Left kidney (tissue), 8 donors: Measurements from ENCODE around the gene SEC14L6. TPM values are rescaled to one million over a fixed set of nuclear protein-coding genes. Genes with fewer than 3 reads are reported as not detected.
"Not testable (repeated sequence)": the region's sequence is repeated elsewhere in the genome, so short reads cannot be mapped to it uniquely, and the experiment has no call there.

Experiments used
- DNase-seq: peaks from one replicate; pipeline ENCODE4 v3.0.0-alpha.2; 2013
- long read RNA-seq, 8 donors: transcript quantifications; one replicate each; lab custom pipeline, GENCODE V29; 2026
- polyA plus RNA-seq: library from polyadenylated mRNA; unstranded; fragments of 120-200 nt; gene quantifications from one replicate; pipeline ENCODE4 v1.2.1, GENCODE V29; 2013; ENCODE audit not compliant: insufficient read length

Gene SEC14L6
- 11.4 TPM for polyA plus RNA-seq
- long read RNA-seq, donor 1 = 0 reads
- long read RNA-seq, donor 2 = 0 reads
- long read RNA-seq, donor 3 = 0 reads
- long read RNA-seq, donor 4 = 0 reads
- long read RNA-seq, donor 5 = 0 reads
- long read RNA-seq, donor 6 = 0 reads
- long read RNA-seq, donor 7, partial matches to known transcripts = 5 of 6 reads
- long read RNA-seq, donor 7, other reads (novel, unspliced or antisense) = 0 of 6 reads
- long read RNA-seq, donor 8 = 0 reads

- DNase-seq = no peak
Measured at GRCh38 chr22:30546616-30547015, at the start of gene SEC14L6. TSS of gene SEC14L6 (minus strand) at chr22:30546741. CDS start at chr22:30546682, 59 bp downstream.

DNA sequence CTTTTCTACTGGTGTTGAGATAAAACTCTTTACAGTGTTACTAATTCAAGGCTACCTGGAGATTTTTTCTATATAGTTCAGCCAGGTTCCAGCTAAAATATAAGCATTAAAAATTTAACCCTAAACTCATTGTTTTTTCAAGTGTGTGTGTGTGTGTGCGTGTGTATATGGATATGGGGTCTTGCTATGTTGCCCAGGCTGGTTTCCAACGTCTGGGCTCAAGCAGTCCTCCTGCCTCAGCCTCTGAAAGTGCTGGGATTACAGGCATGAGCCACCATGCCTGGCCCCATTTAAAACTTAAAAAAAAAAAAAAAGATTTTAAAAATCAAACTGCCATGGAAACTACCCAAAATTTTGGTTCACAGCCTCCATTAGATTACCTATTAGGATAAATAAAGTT, 49.7 kb upstream of the SEC14L6 start:
- no peak for DNase-seq

DNA sequence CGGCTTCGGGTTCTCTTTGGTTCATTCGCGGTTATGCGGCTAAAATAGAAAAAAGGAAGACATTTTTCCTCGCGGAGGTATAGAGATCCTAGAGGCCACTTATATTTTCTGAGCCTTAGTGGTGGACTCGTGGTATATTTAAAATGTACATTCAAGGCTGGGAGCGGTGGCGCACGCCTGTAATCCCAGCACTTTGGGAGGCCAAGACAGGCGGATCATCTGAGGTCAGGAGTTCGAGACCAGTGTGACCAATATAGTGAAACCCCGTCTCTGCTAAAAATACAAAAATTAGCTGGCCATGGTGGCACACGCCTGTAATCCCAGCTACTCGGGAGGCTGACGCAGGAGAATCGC, 45.8 kb upstream of the SEC14L6 start:
- DNase-seq = not testable (repeated sequence)

GRCh38 chr22:30591588-30592359, 45.2 kb upstream of the SEC14L6 start, which contains the start of gene PES1:
TSS of gene PES1 (minus strand) at chr22:30591910. CDS start at chr22:30591833, 77 bp downstream.
- peak; percentile 98 for DNase-seq

- DNase-seq = no peak
Measured at GRCh38 chr22:30591191-30591587, 44.6 kb upstream of the SEC14L6 start.

GRCh38 chr22:30586414-30586813, 39.9 kb upstream of the SEC14L6 start:
- DNase-seq = no peak

DNA sequence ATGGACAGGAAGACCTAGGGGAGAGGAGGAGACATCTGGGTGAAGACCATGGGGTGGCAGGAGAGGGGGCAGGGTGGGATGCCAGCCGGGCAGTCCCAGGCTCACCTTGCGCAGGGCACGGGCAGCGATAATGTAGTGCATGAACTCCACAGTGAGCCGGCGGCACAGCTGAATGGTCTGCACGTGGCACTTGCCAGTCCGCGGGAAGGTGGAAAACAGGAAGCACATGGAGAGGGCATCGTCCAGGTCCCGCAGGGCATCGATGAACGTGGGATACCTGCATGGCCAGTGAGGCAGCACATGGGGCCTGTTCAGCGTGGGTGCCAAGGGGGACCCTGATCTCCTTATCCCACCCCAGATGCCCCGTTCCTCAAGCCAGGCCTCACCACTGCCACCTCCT, 37.9 kb upstream of the SEC14L6 start:
- DNase-seq = no peak

- no peak for DNase-seq
Measured at GRCh38 chr22:30582788-30583545, 36.4 kb upstream of the SEC14L6 start.

- no peak for DNase-seq
Measured at GRCh38 chr22:30582051-30582450, 35.5 kb upstream of the SEC14L6 start.

DNA sequence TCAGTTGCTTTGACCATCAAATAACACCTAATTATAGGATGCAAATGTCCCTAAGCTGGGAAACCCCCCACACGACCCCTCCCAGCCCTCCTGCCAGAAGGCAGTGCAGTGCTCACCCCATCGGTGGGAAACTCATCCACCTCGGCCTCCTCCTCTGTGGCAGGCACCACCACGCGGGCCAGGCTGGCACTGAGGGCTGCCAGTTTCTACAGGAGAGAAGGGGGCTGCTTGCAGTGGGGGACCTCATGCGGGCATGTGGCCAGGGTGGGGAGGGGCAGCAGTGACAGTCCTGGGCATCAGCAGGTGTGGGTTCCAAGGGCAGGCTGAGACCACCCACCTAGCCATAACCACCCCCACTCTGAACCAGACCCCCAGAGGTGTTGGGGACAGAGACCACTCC, 34.4 kb upstream of the SEC14L6 start:
- no peak for DNase-seq

DNA sequence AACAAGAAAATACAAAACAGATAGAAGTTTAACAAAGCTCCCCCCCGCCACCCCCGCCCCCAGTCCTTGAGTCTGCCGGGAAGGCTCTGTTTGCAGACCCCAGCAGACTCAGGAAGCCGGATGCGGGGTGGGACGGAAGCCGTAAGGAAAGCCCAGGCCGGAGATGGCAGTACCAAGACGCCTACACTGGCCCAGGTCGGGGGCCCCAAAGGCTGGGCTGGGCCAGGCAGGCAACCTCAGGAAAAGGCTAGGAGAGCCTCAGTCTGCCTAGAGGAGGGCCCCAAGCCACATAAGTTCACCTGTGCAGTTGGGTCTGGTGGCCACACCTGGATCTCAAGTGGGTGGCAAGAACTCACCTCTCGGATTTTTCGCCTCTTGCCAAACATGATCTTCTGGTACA, 31.9 kb upstream of the SEC14L6 start:
- no peak for DNase-seq

GRCh38 chr22:30575859-30576258, 29.3 kb upstream of the SEC14L6 start:
- no peak for DNase-seq

- no peak for DNase-seq
Measured at GRCh38 chr22:30574997-30575671, 28.6 kb upstream of the SEC14L6 start.

DNA sequence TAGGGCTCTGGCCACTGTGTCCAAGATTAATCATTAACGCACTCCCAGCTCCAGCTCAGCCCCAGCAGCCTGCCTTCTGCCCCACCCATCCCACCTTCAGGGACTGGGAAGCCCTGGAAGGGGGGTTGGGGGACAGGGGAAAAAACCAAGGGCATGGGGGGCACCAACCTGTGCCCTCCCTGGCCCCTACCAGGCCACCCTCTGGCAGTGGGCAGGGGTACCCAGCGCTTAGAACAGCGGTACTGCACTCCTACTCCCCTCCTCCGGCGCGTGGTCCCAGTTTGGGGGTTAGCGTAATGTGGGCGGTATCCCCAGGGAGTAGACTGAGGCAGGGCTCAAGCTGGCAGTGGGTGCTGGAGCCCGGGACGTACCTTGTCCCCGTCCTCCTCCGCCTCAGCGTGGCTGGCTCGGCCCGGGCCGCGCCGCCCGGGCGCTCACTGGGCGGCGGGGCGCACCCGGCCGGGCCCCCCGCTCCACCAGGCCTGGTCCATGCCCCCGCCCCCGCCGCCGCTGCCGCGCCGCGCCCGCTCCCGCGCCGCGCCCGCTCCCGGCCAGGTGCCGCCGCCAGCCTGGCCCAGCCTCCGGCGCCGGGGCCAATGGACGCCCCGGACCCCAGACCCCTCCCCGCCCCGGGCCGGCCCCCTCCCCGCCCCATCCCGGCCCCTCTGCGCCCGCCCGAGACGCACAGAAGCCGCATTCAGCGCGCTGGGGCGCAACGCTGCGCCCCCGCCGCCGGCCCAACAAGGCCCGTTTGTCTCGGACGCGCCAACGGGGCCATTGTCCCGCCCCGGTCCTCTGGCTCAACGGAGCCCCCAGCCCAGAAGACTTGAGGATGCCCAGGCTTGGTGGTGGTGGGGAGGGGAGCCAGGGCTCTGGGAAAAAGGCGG, 27.8 kb upstream of the SEC14L6 start, which contains the start of gene GAL3ST1:
Gene GAL3ST1, minus strand, starts transcription at position 571 of the 887 bp plus-strand sequence. CDS start 17,273 bp downstream, outside the sequence.
- no peak for DNase-seq

DNA sequence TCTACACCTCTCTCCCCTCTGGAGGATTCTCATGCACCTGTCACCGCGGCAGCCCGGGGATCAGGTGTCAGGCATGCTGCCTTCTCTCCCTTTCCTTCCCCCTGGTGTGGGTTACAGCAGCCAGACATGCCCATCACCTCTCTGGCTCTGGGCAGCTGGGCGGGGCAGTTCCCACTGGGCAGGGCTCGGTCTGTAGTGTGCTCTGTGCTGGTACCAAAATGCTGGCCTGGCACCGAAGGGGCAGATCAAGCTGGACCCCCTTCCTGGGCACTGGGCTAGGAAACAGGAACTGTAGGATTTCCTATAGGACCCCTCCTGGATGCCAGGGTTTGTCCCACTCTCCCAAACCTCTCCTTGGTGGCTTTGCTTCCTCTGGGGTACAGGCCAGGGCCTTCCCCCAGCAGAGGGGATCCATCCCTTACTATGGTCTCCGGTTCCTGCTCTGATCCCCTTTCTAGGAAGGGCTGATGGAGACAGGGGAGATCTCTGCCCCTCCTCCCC, 27.1 kb upstream of the SEC14L6 start:
- DNase-seq = no peak

DNA sequence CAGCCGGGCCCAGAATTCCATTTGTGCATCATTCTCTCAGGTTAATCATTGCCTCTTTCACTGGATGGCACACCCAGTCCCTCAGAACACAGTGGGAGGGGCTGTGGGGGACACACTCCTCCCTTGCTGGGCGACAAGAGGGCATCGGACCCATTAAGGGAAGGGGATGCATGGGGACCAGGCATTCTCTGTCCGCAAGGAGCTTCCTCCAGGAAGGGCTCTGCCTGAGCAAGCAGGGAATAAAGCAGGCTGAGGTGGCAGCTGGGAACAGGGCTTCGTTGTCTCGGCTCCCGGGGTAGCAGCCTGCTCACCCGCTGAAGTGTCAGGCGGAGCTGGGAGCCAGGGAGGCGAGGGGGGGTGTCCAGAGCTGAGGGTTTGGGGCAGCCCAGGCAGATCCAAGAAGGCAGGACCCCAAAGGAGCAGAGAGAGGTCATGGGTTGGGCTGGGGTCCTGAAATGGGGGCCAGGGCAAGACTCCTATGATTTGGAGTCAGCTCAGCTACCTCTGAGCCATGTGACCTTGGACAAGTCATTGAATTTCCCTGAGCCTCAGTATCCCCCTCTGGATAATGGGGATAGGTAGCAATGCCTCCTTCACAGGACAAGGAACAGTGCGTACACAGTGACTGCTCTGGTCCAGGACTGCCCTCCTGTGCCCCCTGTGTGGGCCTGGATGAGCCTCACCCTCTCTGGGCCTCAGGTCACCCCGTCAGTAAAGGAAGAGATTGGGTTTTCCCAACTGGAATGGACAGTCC, 26.5 kb upstream of the SEC14L6 start:
- DNase-seq = no peak

DNA sequence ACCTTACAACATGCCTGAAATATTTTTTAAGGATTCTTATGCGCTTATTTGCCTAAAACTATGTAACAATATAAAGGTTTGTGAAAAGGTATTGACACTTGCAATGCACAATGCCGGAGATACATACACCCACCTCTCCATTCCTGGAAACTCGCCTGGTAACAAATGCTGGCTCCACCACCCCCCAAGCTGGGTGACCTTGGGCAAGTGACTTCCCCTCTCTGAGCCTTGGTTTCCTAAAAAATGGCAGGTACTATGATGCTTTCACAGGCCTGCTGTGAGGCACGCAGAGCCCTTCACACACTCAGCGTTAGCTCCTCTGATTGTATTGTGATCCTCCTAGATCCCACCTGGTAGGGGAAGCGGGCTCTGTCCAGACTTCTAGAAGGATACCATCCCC, 25.7 kb upstream of the SEC14L6 start:
- no peak for DNase-seq

DNA sequence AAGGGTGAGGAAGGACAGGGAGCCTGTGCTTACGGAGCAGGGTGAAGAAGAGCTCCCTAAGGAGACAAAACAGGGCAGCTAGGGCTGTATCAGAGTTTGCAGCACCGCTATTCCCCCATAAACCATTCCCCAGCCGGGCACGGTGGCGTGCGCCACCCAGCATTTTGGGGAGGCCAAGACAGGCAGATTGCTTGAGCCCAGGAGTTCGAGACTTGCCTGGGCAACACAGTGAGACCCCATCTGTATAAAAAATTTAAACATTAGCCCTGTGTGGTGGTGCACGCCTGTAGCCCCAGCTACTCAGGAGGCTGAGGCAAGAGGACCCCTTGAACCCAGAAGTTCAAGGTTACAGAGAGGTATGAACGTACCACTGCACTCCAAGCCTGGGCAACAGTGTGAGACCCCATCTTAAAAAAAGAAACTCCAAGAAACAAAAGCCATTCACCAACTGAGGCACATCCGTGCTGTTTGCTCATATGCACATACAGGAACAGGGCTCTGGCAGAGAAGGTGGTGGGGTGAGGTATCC, 23.2 kb upstream of the SEC14L6 start:
- no peak for DNase-seq

DNA sequence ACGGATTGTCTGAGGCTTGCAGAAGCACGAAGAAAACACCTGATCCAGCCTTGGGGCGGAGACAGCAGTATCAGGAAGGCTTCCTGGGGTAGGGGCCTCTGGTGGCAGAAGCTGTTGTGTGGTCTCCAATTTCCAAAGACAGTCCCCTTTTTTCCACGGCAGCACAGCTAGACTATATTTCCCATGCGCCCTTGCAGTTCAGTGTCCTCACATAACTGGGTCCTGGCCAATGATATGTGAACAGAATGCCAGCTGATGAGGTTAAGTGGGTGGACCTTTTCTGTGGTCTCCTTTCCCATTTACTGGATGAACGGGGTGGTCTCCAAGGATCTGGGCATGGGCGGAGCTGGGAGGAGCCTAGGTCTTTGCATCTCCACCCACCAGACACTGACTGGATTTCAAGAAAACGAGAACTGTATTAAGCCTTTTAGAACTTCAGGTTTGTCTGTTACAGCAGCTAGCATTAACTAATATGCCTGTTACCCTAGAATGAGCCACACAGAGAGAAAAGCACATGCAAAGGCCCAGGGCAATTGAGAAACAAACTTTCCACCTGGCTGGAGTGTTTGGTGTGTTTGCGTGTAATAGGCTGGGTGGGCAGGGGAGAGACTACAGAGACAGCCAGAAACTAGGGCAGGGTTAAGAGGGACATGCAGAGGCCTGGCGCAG, 21.7 kb upstream of the SEC14L6 start:
- no peak for DNase-seq
